Activated CD4-positive, alpha-beta memory T cell treated with anti-CD3 and anti-CD28 coated beads for 36 hours (primary cell): ENCODE measurements around the gene DYNLL1. TPM values are rescaled to one million over a fixed set of nuclear protein-coding genes. Genes with fewer than 3 reads are reported as not detected.
"Not testable (repeated sequence)": the region's sequence is repeated elsewhere in the genome, so short reads cannot be mapped to it uniquely, and the experiment has no call there.

ENCODE experiments used
- CTCF ChIA-PET: fragments of 350-600 bp; sonication (Branson Sonifier 250); formaldehyde crosslinking; loops from one replicate; lab custom pipeline; 2021; ENCODE audit warnings: antibody characterized with exemption, inconsistent platforms; lab: Charles Lee
- POLR2A ChIA-PET: fragments of 350-600 bp; sonication (Branson Sonifier 250); formaldehyde crosslinking; loops from one replicate; lab custom pipeline; 2021; ENCODE audit warnings: antibody characterized with exemption; lab: Charles Lee
- DNase-seq: peaks from one replicate; pipeline ENCODE4 v3.0.0-alpha.2; 2020
- H3K27ac Mint-ChIP-seq: one replicate; pipeline ENCODE4 v1.8.0; 2021; ENCODE audit warnings: mixed read lengths
- H3K27me3 Mint-ChIP-seq: one replicate; pipeline ENCODE4 v1.8.0; 2021; ENCODE audit warnings: mixed read lengths
- H3K36me3 Mint-ChIP-seq: one replicate; pipeline ENCODE4 v1.8.0; 2021; ENCODE audit warnings: mixed read lengths
- H3K4me1 Mint-ChIP-seq: one replicate; pipeline ENCODE4 v1.8.0; 2021; ENCODE audit warnings: low read depth, mixed read lengths
- H3K4me3 Mint-ChIP-seq: one replicate; pipeline ENCODE4 v1.8.0; 2021; ENCODE audit warnings: mild to moderate bottlenecking, mixed read lengths
- H3K9me3 Mint-ChIP-seq: one replicate; pipeline ENCODE4 v1.8.0; 2021; ENCODE audit warnings: mixed read lengths
- intact Hi-C: fragments of 100-400 bp; cut with micrococcal nuclease; formaldehyde crosslinking; loops from one replicate; pipeline ENCODE4 v1.15.1; 2023
- total RNA-seq, 2 experiments: library from RNA; stranded (reverse); gene quantifications; one replicate each; pipeline ENCODE4 v1.2.3, GENCODE V29; 2021

DYNLL1 gene
- total RNA-seq = 100 to 1,000 TPM; 176 to 184 TPM

- H3K9me3 Mint-ChIP-seq = no peaks in the 10 kb centered on the region
- DNase-seq = peak; percentile 98
- H3K27me3 Mint-ChIP-seq = no peaks in the 10 kb centered on the region
- ChIA-PET CTCF (interaction anchor here (0.5 to 1.6 kb wide), 9 partner anchors 20 to 83 kb away, joined by 3 to 11 read pairs (median 4); partner anchors contain the start of gene SRSF9), POLR2A (interaction anchor here (0.5 to 2.3 kb wide), 8 partner anchors 20 to 215 kb away, joined by 3 to 13 read pairs (median 3); partner anchors contain the start of genes RNU4-2, SIRT4, SRSF9 and UNC119B)
- intact Hi-C loops = loop anchor here (1.0 to 2.0 kb wide), 5 partner anchors 27 to 244 kb away; partner anchors contain the start of genes COX6A1, GATC, RNF10 and SRSF9
- peak within 1 kb of the TSS; percentile 80 for H3K27ac Mint-ChIP-seq
- peak within 1 kb of the TSS; percentile 86 for H3K4me3 Mint-ChIP-seq
- H3K36me3 Mint-ChIP-seq = peaks cover 21% of the 10 kb centered on the region
- H3K4me1 Mint-ChIP-seq = peaks cover 23% of the 10 kb centered on the region
These were observed at the start of gene DYNLL1 for GRCh38 chr12:120495731-120496412. Gene DYNLL1, plus strand, starts transcription at chr12:120496113. Its CDS starts 309 bp downstream, at chr12:120496422.

GRCh38 chr12:120446844-120447178 is 49.1 kb upstream of the DYNLL1 start:
- not testable (repeated sequence) for DNase-seq, H3K9me3 Mint-ChIP-seq, H3K27me3 Mint-ChIP-seq
- peaks cover 34% of the 10 kb centered on the region for H3K4me1 Mint-ChIP-seq
- CTCF ChIA-PET = interaction anchor here (1.2 to 1.9 kb wide), 4 partner anchors 8 to 91 kb away, joined by 3 to 6 read pairs (median 5); no protein-coding TSS in a partner anchor
- peak overlapping the region; percentile 93 for H3K4me3 Mint-ChIP-seq
- peaks cover 25% of the 10 kb centered on the region for H3K36me3 Mint-ChIP-seq
- H3K27ac Mint-ChIP-seq = peak overlapping the region; percentile 94
- intact Hi-C loops = loop anchor here (2.0 kb wide), 2 partner anchors 22 to 48 kb away; partner anchors contain the start of gene SRSF9
- POLR2A ChIA-PET = interaction anchor here (0.8 to 1.7 kb wide), 3 partner anchors 17 to 155 kb away, joined by 3 to 7 read pairs (median 4); partner anchors contain the start of genes RNU4-2 and SRSF9

GRCh38 chr12:120447992-120448391 is 47.9 kb upstream of the DYNLL1 start:
- peaks cover 34% of the 10 kb centered on the region for H3K4me1 Mint-ChIP-seq
- peak overlapping the region; percentile 93 for H3K4me3 Mint-ChIP-seq
- DNase-seq = no peak
- no peak overlapping the region for H3K27ac Mint-ChIP-seq
- H3K36me3 Mint-ChIP-seq = peaks cover 26% of the 10 kb centered on the region
- intact Hi-C loops = loop anchor here (2.0 kb wide), 2 partner anchors 21 to 47 kb away; partner anchors contain the start of gene SRSF9
- peaks cover 1% of the 10 kb centered on the region for H3K27me3 Mint-ChIP-seq
- H3K9me3 Mint-ChIP-seq = no peaks in the 10 kb centered on the region
- CTCF ChIA-PET = interaction anchor here (0.9 to 1.5 kb wide), 4 partner anchors 9 to 21 kb away, joined by 3 to 6 read pairs (median 6); no protein-coding TSS in a partner anchor
- POLR2A ChIA-PET = no interaction called here

GRCh38 chr12:120452524-120452923 is 43.4 kb upstream of the DYNLL1 start:
- not testable (repeated sequence) for H3K27me3 Mint-ChIP-seq, H3K9me3 Mint-ChIP-seq
- POLR2A ChIA-PET = interaction anchor here (0.6 kb wide), 1 partner anchor 91 kb away, joined by 3 read pairs; no protein-coding TSS in a partner anchor

GRCh38 chr12:120453060-120453750 is 42.7 kb upstream of the DYNLL1 start:
- Mint-ChIP-seq H3K4me3 (no peak overlapping the region), H3K36me3 (peaks cover 21% of the 10 kb centered on the region), H3K4me1 (peaks cover 16% of the 10 kb centered on the region), H3K9me3 (no peaks in the 10 kb centered on the region), H3K27me3 (no peaks in the 10 kb centered on the region), H3K27ac (peak overlapping the region; percentile 69)
- intact Hi-C loops = no loop called here
- CTCF ChIA-PET = interaction anchor here (0.9 to 11.8 kb wide), 5 partner anchors 9 to 15 kb away, joined by 3 to 97 read pairs (median 5); partner anchors contain the start of genes COX6A1 and SRSF9
- POLR2A ChIA-PET = interaction anchor here (0.7 to 0.8 kb wide), 2 partner anchors 13 to 15 kb away, joined by 3 read pairs; no protein-coding TSS in a partner anchor
- DNase-seq = no peak

More at GRCh38 chr12:120452524-120452923, 43.4 kb upstream of the DYNLL1 start:
- H3K4me3 Mint-ChIP-seq, DNase-seq, intact Hi-C loops, H3K27ac Mint-ChIP-seq: not testable (repeated sequence)
- peaks cover 21% of the 10 kb centered on the region for H3K36me3 Mint-ChIP-seq
- CTCF ChIA-PET = interaction anchor here (0.6 to 11.8 kb wide), 5 partner anchors 8 to 267 kb away, joined by 3 to 97 read pairs (median 5); partner anchors contain the start of genes COX6A1 and SRSF9
- H3K4me1 Mint-ChIP-seq = peaks cover 22% of the 10 kb centered on the region

- H3K27ac Mint-ChIP-seq = no peak overlapping the region
- H3K9me3 Mint-ChIP-seq = no peaks in the 10 kb centered on the region
- H3K4me3 Mint-ChIP-seq = no peak overlapping the region
- H3K27me3 Mint-ChIP-seq = no peaks in the 10 kb centered on the region
- intact Hi-C loops = loop anchor here (1.0 kb wide), 1 partner anchor 15 kb away; the partner anchor contains the start of gene SRSF9
- ChIA-PET CTCF (interaction anchor here (0.8 to 11.8 kb wide), 5 partner anchors 9 to 35 kb away, joined by 3 to 97 read pairs (median 5); partner anchors contain the start of genes COX6A1 and SRSF9), POLR2A (no interaction called here)
- peaks cover 24% of the 10 kb centered on the region for H3K36me3 Mint-ChIP-seq
- DNase-seq = no peak
- peaks cover 15% of the 10 kb centered on the region for H3K4me1 Mint-ChIP-seq
These were observed 41.9 kb upstream of the DYNLL1 start for GRCh38 chr12:120453977-120454376.

- Mint-ChIP-seq H3K36me3 (peaks cover 26% of the 10 kb centered on the region), H3K27me3 (no peaks in the 10 kb centered on the region), H3K4me1 (peaks cover 12% of the 10 kb centered on the region), H3K27ac (no peak overlapping the region), H3K4me3 (no peak overlapping the region), H3K9me3 (no peaks in the 10 kb centered on the region)
- ChIA-PET CTCF (interaction anchor here (0.6 to 11.8 kb wide), 2 partner anchors 12 to 25 kb away, joined by 3 to 97 read pairs; partner anchors contain the start of gene SRSF9), POLR2A (interaction anchor here (0.6 to 0.7 kb wide), 2 partner anchors 322 to 442 kb away, joined by 4 to 6 read pairs; no protein-coding TSS in a partner anchor)
- DNase-seq = no peak
- intact Hi-C loops = no loop called here
These were observed 40.6 kb upstream of the DYNLL1 start for GRCh38 chr12:120455302-120455701.

- POLR2A ChIA-PET = interaction anchor here (1.5 to 1.9 kb wide), 2 partner anchors 13 to 59 kb away, joined by 3 to 6 read pairs; partner anchors contain the start of gene SRSF9
These were observed 38.8 kb upstream of the DYNLL1 start for GRCh38 chr12:120457133-120457532.

GRCh38 chr12:120460157-120460556 is 35.8 kb upstream of the DYNLL1 start:
- intact Hi-C loops = no loop called here
- peaks cover 57% of the 10 kb centered on the region for H3K36me3 Mint-ChIP-seq
- H3K9me3 Mint-ChIP-seq = no peaks in the 10 kb centered on the region
- DNase-seq = no peak
- ChIA-PET CTCF (interaction anchor here (1.1 to 11.8 kb wide), 3 partner anchors 7 to 232 kb away, joined by 3 to 97 read pairs (median 3); partner anchors contain the start of gene SRSF9), POLR2A (no interaction called here)
- peak overlapping the region; percentile 5 for H3K27ac Mint-ChIP-seq
- peaks cover under 1% of the 10 kb centered on the region for H3K4me1 Mint-ChIP-seq
- H3K4me3 Mint-ChIP-seq = no peak overlapping the region
- H3K27me3 Mint-ChIP-seq = no peaks in the 10 kb centered on the region

More at GRCh38 chr12:120457133-120457532, 38.8 kb upstream of the DYNLL1 start:
- no peaks in the 10 kb centered on the region for H3K27me3 Mint-ChIP-seq
- intact Hi-C loops = no loop called here
- H3K36me3 Mint-ChIP-seq = peaks cover 31% of the 10 kb centered on the region
- H3K4me1 Mint-ChIP-seq = peaks cover 12% of the 10 kb centered on the region
- CTCF ChIA-PET = interaction anchor here (0.7 to 11.8 kb wide), 6 partner anchors 10 to 38 kb away, joined by 3 to 97 read pairs (median 4); partner anchors contain the start of gene SRSF9
- DNase-seq = no peak
- no peaks in the 10 kb centered on the region for H3K9me3 Mint-ChIP-seq
- peak overlapping the region; percentile 28 for H3K27ac Mint-ChIP-seq
- H3K4me3 Mint-ChIP-seq = no peak overlapping the region

- Mint-ChIP-seq H3K4me3 (no peak overlapping the region), H3K27ac (no peak overlapping the region), H3K36me3 (peaks cover 55% of the 10 kb centered on the region), H3K9me3 (no peaks in the 10 kb centered on the region), H3K27me3 (no peaks in the 10 kb centered on the region), H3K4me1 (peaks cover 16% of the 10 kb centered on the region)
- DNase-seq = no peak
- intact Hi-C loops = no loop called here
- ChIA-PET CTCF (interaction anchor here (0.5 kb wide), 1 partner anchor 95 kb away, joined by 3 read pairs; no protein-coding TSS in a partner anchor), POLR2A (no interaction called here)
These were observed 33.7 kb upstream of the DYNLL1 start for GRCh38 chr12:120462099-120462640.
